ENCODE results near the gene NCK2. TPM values are rescaled to one million over a fixed set of nuclear protein-coding genes. Genes with fewer than 3 reads are reported as not detected.
A peak's percentile ranks its signal among the peaks of the same experiment; 100 is the strongest.

Gene NCK2
- total RNA-seq, 1 experiment from 2014 or later: 26.7 TPM

- RAD21 ChIA-PET (ENCODE audit: low non-redundant PET in 1 of 2, low total read pairs in 2 of 2, uncharacterized antibody in 2 of 2, unreplicated experiment in 2 of 2): no interaction called here
- no peak for ATAC-seq
- CTCF ChIA-PET: no interaction called here
Measured at GRCh38 chr2:105803773-105804172, 59.1 kb downstream of the NCK2 start.

GRCh38 chr2:105804266-105804665 lies 59.6 kb downstream of the NCK2 start:
- Histone ChIP-seq H3K36me3 (ENCODE audit: control insufficient read depth in 1 of 2, insufficient read depth in 2 of 2, low read length in 2 of 2) (no peaks in the 10 kb centered on the region), H3K9me3 (ENCODE audit: control insufficient read depth in 1 of 2, insufficient read depth in 1 of 2, low read depth in 1 of 2, low read length in 2 of 2) (no peaks in the 10 kb centered on the region), H3K4me1 (ENCODE audit: control insufficient read depth in 1 of 2, insufficient read depth in 2 of 2, low read length in 2 of 2) (no peaks in the 10 kb centered on the region), H3K27ac (ENCODE audit: low read depth, low read length) (no peak overlapping the region), H3K4me3 (replicated peaks in 1 of 2; ENCODE audit: low read depth in 1 of 2, low read length in 2 of 2) (no peak overlapping the region), H3K4me2 (ENCODE audit: low read length) (no peak overlapping the region), H3K9me2 (ENCODE audit: insufficient read depth) (no peaks in the 10 kb centered on the region), H4K20me1 (ENCODE audit: insufficient read depth) (no peaks in the 10 kb centered on the region), H2AFZ (ENCODE audit: low read depth, low read length, poor library complexity, severe bottlenecking) (no peak overlapping the region), H3K79me2 (ENCODE audit: insufficient read depth, low read length) (peaks cover 31% of the 10 kb centered on the region), H3K27me3 (ENCODE audit: insufficient read depth, low read length) (no peaks in the 10 kb centered on the region), H3K9ac (ENCODE audit: low read length) (no peak overlapping the region)
- no peak for TF ChIP-seq POLR2AphosphoS5 (IDR thresholded peaks at IDR 0.05; ENCODE audit: low read depth, low read length)
- TF ChIP-seq TCF7L2 (IDR thresholded peaks at IDR 0.05; ENCODE audit: borderline replicate concordance, extremely low read depth, insufficient read depth, insufficient read length): peak; percentile 46
- ATAC-seq: no peak
- ChIA-PET CTCF (no interaction called here), POLR2A (no interaction called here), RAD21 (ENCODE audit: low non-redundant PET in 1 of 2, low total read pairs in 2 of 2, uncharacterized antibody in 2 of 2, unreplicated experiment in 2 of 2) (no interaction called here)
- intact Hi-C loops (cut with micrococcal nuclease): no loop called here
- BruUV-seq (replicated peaks): no TSS peak
- DNase-seq (ENCODE audit: low read depth, low spot score): no peak

More at GRCh38 chr2:105803773-105804172, 59.1 kb downstream of the NCK2 start:
- no peaks in the 10 kb centered on the region for H3K36me3 ChIP-seq (ENCODE audit: control insufficient read depth in 1 of 2, insufficient read depth in 2 of 2, low read length in 2 of 2)
- BruUV-seq (replicated peaks): no TSS peak
- DNase-seq (ENCODE audit: low read depth, low spot score): no peak
- no peak overlapping the region for H2AFZ ChIP-seq (ENCODE audit: low read depth, low read length, poor library complexity, severe bottlenecking)
- no peaks in the 10 kb centered on the region for H4K20me1 ChIP-seq (ENCODE audit: insufficient read depth)
- POLR2A ChIA-PET: no interaction called here
- no peak for TF ChIP-seq POLR2A (IDR thresholded peaks at IDR 0.05; ENCODE audit: borderline replicate concordance, extremely low read depth, insufficient read depth, insufficient read length)
- TF ChIP-seq ELF1 (IDR thresholded peaks at IDR 0.05; ENCODE audit: borderline replicate concordance, low read depth): no peak
- TF ChIP-seq SRF (IDR thresholded peaks at IDR 0.05; ENCODE audit: low read depth): no peak
- no peak for TF ChIP-seq EGR1 (IDR thresholded peaks at IDR 0.05; ENCODE audit: low read depth)
- no peak for TF ChIP-seq POLR2AphosphoS5 (IDR thresholded peaks at IDR 0.05; ENCODE audit: low read depth, low read length)
- TF ChIP-seq, protein P1, sequence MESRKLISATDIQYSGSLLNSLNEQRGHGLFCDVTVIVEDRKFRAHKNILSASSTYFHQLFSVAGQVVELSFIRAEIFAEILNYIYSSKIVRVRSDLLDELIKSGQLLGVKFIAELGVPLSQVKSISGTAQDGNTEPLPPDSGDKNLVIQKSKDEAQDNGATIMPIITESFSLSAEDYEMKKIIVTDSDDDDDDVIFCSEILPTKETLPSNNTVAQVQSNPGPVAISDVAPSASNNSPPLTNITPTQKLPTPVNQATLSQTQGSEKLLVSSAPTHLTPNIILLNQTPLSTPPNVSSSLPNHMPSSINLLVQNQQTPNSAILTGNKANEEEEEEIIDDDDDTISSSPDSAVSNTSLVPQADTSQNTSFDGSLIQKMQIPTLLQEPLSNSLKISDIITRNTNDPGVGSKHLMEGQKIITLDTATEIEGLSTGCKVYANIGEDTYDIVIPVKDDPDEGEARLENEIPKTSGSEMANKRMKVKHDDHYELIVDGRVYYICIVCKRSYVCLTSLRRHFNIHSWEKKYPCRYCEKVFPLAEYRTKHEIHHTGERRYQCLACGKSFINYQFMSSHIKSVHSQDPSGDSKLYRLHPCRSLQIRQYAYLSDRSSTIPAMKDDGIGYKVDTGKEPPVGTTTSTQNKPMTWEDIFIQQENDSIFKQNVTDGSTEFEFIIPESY (IDR thresholded peaks at IDR 0.05; ENCODE audit: extremely low read depth, insufficient replicate concordance, low read length): no peak
- no peak overlapping the region for H3K4me3 ChIP-seq (replicated peaks in 1 of 2; ENCODE audit: low read depth in 1 of 2, low read length in 2 of 2)
- H3K79me2 ChIP-seq (ENCODE audit: insufficient read depth, low read length): peaks cover 27% of the 10 kb centered on the region
- H3K27ac ChIP-seq (ENCODE audit: low read depth, low read length): no peak overlapping the region
- H3K27me3 ChIP-seq (ENCODE audit: insufficient read depth, low read length): no peaks in the 10 kb centered on the region
- no peaks in the 10 kb centered on the region for H3K9me3 ChIP-seq (ENCODE audit: control insufficient read depth in 1 of 2, insufficient read depth in 1 of 2, low read depth in 1 of 2, low read length in 2 of 2)
- no peaks in the 10 kb centered on the region for H3K9me2 ChIP-seq (ENCODE audit: insufficient read depth)
- intact Hi-C loops (cut with micrococcal nuclease): no loop called here
- H3K4me2 ChIP-seq (ENCODE audit: low read length): no peak overlapping the region
- no peaks in the 10 kb centered on the region for H3K4me1 ChIP-seq (ENCODE audit: control insufficient read depth in 1 of 2, insufficient read depth in 2 of 2, low read length in 2 of 2)
- H3K9ac ChIP-seq (ENCODE audit: low read length): no peak overlapping the region
